A673 (cell line): ENCODE results near the gene LYSMD4.

ENCODE experiments used
- EZH2 ChIP-seq: fragments of 200-600 bp; sonication (generic); IDR thresholded peaks from 2 replicates; pipeline ENCODE4 v1.6.1; 2017; ENCODE audit warnings: borderline replicate concordance, low read depth, mild to moderate bottlenecking, mixed read lengths, antibody characterized with exemption, low read length; ENCODE audit not compliant: poor library complexity, severe bottlenecking
- TF ChIP-seq, protein P1 (sequence below): fragments of 300-800, 200-600 bp; sonication (generic); conservative IDR thresholded peaks from 2 replicates; pipeline ENCODE4 v1.5.1; 2017; ENCODE audit warnings: low read depth, mild to moderate bottlenecking, antibody characterized with exemption, low read length, moderate library complexity, mixed read lengths

DNA sequence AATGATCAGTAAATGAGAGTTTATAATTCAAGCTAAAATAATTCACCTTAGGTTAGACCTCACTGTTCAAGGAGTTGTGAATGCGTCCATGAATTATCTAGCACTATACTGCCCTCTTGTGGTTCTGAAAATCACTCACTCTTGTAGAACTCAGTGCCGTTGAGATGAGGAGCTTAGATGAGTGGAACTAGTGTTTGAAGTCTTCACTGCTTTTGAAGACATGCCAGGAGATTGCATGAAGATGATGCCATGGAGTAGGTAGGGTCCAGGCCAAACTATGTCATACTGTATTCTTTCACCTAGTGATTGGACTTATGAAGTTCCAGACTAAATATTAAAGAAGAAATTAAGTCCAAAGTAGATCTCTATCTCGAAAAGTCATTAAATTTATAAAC lies 28.8 kb downstream of the LYSMD4 start:
- TF ChIP-seq, protein P1, sequence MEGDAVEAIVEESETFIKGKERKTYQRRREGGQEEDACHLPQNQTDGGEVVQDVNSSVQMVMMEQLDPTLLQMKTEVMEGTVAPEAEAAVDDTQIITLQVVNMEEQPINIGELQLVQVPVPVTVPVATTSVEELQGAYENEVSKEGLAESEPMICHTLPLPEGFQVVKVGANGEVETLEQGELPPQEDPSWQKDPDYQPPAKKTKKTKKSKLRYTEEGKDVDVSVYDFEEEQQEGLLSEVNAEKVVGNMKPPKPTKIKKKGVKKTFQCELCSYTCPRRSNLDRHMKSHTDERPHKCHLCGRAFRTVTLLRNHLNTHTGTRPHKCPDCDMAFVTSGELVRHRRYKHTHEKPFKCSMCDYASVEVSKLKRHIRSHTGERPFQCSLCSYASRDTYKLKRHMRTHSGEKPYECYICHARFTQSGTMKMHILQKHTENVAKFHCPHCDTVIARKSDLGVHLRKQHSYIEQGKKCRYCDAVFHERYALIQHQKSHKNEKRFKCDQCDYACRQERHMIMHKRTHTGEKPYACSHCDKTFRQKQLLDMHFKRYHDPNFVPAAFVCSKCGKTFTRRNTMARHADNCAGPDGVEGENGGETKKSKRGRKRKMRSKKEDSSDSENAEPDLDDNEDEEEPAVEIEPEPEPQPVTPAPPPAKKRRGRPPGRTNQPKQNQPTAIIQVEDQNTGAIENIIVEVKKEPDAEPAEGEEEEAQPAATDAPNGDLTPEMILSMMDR, result peak; percentile 80
- TF ChIP-seq EZH2, result no peak
